GM21381 (cell line): ENCODE measurements around the gene ARHGAP27.

Source experiments
- ATAC-seq: cut with Tn5 transposase; IDR thresholded peaks from one replicate; pipeline ENCODE4 v1.9.1; 2021; ENCODE audit warnings: mild to moderate bottlenecking, moderate library complexity; ENCODE audit not compliant: unreplicated experiment

The ARHGAP27 gene

DNA sequence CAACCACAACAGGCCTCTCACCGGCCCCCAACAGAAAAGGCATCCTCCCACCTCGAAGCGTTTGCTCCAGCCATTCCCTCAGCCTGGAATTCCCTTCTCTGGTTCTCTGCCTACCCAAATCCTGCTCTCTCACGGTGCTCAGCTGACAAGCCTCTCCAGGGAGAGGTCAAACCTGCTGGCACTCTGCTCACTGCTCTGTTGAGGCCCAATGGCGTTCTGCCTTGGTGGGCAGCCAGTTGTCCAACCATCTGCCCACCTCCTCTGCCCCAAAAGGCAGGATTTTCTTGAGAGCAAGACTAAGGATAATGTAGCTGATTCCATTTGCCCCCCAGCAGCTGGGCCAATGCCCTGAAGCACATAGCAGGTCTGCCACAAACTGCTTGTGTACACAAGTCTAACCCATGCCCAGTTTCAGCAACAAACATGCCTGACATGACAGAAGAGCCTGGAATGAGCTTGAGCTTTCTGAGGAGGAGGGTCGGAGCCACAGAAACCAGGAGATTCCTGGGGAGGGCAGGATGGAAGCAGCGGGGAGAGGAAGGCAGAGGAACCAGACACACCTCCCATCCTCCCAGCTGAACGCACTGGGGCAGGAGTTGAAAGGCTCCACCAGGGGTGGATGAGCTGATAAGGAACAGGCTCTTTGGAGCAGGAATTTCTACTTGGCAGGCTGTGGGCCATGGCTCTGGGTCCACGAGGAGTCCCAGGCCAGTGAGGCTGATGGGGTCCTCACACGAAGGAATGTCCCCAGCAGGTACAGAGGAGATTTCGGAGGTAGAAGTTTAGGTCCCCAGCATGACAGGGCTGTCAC is 23.9 kb downstream of the ARHGAP27 start:
- no peak for ATAC-seq

DNA sequence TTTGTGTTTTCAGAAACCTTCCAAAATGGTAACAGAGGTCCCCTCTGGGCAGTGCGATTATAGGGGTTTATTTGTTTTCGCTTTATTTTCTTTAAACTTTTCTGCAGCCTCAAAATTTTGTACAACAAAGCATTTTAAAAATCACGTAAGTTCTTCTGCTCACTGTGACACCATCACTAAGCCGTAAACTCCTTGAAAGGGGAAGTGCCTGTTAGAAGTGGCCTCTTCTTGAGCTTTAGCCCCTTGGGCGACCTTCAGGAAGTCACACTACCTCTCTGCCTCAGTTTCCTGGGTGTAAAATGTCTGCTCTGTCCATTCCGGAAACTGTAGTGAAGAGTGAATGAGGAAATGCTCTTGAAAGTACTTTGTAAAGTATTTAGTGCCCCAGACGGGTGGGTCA is 26.6 kb downstream of the ARHGAP27 start:
- ATAC-seq = no peak

- ATAC-seq = no peak
These were observed 27.2 kb downstream of the ARHGAP27 start for GRCh38 chr17:45405250-45406086.

DNA sequence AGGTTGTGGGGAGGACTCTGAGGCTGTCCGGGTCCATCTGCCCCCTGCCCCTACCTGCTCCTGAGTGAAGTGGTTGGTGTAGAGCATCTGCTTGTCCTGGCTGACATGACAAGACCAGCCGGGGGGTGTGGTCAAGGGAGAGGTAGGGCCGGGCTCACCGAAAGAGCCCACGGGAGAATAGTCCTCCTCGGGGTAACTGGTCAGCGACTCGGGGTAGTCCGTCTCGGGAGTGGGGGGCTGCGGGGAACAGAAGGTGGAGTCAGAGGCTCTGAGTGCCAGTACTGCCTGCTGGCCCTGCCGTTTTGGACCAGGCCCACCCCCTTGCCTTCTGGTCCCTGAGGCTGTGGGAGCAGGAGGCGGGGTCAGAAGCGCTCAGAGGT is 27.8 kb downstream of the ARHGAP27 start:
- no peak for ATAC-seq

DNA sequence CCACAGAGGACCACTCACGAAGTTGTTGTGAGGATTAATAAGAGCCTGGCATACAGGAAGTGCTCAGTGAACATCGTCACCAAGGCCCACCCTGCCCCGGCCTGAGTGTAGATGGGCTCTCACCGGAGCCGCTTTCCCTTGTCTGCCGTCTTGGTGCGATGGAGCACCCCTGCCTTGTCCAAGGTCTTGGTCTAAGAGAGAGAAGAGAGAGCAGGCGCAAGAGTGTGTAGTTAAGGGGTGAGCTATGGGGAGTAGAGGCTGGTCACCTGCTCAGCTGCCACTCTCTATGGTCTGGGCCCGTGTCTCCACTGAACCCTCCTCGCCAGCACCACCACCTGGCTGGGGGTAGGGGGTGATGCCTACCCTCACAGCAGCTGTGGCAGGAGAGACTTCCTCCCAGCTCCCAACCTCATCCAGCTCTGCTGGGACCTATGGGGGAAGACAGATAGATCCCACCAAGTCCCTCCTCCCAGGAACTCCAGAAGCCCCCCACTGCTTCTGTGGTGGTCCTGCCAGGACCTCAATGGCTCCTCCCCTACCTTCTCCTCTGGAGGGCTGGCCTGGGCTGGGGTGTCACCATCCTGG is 28.7 kb downstream of the ARHGAP27 start:
- ATAC-seq = no peak

GRCh38 chr17:45402916-45403315 is 29.8 kb downstream of the ARHGAP27 start:
- ATAC-seq = no peak

DNA sequence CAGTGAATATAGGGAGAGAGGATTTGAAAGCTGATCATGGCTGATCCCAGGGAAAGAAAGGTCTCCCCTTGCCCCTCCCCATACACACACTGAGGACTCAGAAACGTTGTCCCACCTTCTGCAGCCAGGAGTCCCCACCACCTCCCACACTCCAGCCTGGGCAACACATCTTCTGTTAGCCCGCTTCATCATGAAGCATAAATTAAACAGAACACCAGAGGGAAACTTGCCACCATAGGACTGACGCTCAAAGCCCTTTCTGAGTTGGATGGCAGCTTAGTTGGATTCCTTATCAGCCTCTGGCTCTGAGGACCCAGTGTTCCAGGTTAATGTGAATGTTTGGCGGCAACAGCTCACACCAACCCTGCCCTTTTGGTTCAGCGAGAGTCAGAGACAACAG is 33.9 kb downstream of the ARHGAP27 start:
- ATAC-seq = no peak

DNA sequence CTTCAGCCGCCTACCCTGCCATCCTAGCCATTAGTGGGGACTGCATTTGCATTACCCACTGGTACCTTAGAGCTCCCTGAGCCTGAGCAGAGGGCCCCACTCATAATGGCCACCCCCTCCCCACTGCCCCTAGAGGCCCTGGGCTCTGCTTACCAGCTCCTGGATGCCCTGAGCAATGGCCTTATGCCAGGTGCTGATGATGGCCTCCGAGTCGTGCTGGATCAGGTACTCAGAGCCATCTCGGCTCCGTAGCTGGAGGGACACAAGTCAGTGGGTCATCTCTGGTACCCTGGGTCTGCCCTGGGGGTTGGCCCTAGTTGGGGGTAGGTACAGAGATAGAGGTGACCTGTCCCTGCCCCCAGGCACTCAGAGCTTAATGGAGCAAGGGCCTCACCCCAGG is 34.9 kb downstream of the ARHGAP27 start:
- ATAC-seq = no peak

DNA sequence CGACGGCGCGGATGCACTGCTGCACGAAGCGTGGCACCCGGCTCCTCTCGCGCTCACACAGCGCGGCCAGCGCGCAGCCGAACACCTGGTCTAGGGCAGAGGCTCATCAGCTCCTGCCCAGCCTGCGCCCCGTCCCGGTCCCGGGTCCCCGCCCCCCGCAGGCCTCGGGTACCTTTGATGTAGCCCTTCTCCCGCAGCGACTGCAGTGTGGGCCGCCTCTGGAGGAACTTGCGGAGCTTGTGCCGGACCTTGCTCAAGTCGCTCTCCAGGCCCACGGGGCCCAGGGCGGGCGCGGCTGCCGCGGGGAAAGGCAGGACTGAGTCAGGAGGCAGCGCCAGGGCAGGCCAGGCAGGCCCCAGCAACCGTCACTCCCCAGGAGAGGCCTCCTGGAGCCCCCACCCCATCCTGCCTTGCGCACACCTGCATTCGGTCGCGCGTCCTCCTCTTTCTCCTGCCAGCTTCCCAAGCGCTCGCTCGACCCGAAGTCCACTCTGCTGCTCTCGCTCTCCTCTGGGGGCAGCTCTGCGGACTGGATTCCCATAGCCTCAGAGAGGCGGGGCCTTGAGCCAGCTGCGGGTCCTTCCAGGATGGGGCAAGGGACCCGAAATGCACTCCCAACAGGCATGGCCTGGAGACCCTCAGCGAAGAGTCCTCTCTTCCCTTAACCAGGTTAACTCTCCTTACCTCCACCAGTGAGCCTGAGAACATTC is 36.0 kb downstream of the ARHGAP27 start:
- ATAC-seq = no peak

DNA sequence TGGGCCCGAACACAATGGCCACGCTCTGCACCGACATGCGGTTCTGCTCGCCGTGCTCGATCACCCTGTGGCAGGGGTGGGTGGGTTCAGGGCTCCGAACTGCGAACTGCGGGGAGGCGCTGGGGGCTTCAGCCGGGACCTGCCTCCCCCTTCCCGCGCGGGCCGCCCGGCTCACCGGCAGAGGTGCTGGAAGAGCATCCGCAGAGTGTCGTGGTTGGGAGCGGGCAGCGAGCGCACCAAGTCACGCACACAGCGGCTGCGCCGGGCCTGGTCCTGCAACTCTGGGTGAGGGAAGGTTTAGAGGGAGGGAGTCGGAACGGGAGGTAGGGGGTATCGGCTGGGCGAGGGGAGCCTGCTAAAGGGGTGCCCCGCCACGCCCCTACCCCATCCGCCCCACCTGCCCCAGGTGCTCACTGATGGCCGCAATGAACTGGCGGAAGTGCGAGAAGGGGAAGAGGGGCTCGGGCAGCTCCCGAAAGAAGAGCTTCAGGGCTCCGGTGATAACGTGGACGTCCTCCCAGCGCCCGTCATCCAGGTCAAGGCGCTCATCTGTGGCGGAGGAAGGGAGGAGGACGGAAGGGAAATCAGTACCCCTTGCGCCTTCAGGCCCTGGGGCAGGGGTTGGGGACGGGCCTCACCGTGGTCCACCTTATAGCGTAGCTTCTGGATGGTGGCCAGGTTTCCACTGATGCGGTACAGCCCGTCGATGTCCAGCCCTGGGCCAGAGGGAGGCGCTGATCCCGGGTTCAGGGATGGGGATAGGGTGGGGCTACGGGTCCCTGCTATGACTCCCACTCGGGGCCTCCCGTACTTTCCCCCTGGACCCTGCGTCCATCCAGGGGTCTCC is 36.9 kb downstream of the ARHGAP27 start:
- no peak for ATAC-seq

- no peak for ATAC-seq
These were observed 37.6 kb downstream of the ARHGAP27 start for GRCh38 chr17:45394913-45395568.

GRCh38 chr17:45394564-45394912 is 38.1 kb downstream of the ARHGAP27 start:
- ATAC-seq = no peak

DNA sequence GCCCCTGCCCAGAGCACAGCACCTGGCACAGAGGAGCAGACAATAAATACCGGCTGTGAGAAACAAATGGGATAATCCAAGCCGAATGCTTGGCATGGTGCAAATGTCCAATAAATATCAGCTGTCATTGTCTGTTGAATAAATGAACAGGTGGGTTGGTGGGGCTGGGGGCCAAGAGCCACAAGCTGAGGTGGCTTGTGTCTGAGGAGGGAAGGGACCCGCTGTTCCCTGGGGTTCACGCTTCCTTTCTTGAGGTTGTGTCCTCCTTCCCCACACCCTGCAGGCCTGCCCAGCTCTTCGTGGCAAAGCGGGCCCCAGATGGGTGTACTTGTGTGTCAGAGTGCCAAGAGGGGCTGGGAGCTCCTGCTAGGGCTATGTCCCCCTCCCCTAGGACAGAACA is 38.6 kb downstream of the ARHGAP27 start:
- ATAC-seq = no peak

GRCh38 chr17:45393411-45393810 is 39.3 kb downstream of the ARHGAP27 start:
- ATAC-seq = no peak

GRCh38 chr17:45391918-45392317 is 40.8 kb downstream of the ARHGAP27 start:
- ATAC-seq = no peak

- no peak for ATAC-seq
These were observed 41.4 kb downstream of the ARHGAP27 start for GRCh38 chr17:45391291-45391690.

DNA sequence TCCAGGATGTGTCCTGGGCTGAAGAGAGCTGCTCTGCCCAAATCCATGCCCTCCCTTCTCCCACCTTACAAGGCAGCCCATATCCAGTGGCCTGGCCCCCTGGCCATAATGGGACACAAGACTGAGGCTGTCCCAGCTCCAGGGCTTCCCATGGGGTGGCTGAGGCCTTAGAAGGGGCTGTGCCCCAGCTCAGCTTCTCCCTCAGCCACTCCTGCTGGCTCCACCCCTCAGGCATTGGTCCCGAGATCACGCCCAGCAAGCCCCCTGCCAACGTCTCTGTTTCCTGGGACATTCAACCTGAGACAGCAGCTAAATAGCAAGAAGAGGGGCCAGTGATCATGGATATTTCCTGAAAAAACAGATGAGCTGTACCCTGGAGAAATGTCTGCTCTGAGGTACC is 43.3 kb downstream of the ARHGAP27 start:
- no peak for ATAC-seq

- ATAC-seq = no peak
These were observed 43.9 kb downstream of the ARHGAP27 start for GRCh38 chr17:45388604-45389325.

GRCh38 chr17:45387739-45388138 is 44.9 kb downstream of the ARHGAP27 start:
- no peak for ATAC-seq
